Hepatocyte (in vitro differentiated cells): ENCODE results near the gene WDR72.

Source experiments
- CTCF ChIP-seq: fragments of 200-600 bp; sonication (generic); IDR thresholded peaks from 2 replicates; pipeline ENCODE4 v1.5.1; 2016; ENCODE audit warnings: antibody characterized with exemption, mild to moderate bottlenecking; ENCODE audit not compliant: poor library complexity
- EZH2 ChIP-seq: fragments of 200-600 bp; sonication (generic); IDR thresholded peaks from 2 replicates; pipeline ENCODE4 v1.6.1; 2016; ENCODE audit warnings: antibody characterized with exemption, mild to moderate bottlenecking, borderline replicate concordance

GRCh38 chr15:53576841-53577240 is 182.6 kb downstream of the WDR72 start:
- TF ChIP-seq CTCF, result no peak
- no peak for TF ChIP-seq EZH2
